SK-N-SH (cell line): Measurements from ENCODE around the gene ETNK2. TPM values are rescaled to one million over a fixed set of nuclear protein-coding genes. Genes with fewer than 3 reads are reported as not detected.

Source experiments
- CTCF ChIA-PET: fragments of 300-600, 350-600 bp; formaldehyde crosslinking; extraction: SDS; loops from one replicate; lab custom pipeline; 2021; lab: Yijun Ruan, JAX
- POLR2A ChIA-PET: fragments of 350-600 bp; sonication (Branson Sonifier 250); formaldehyde crosslinking; extraction: SDS; loops from one replicate; lab custom pipeline; 2020; ENCODE audit warnings: antibody characterized with exemption, inconsistent platforms; lab: Yijun Ruan, JAX
- DNase-seq: peaks from one replicate; pipeline ENCODE4 v3.0.0; 2012
- H2AFZ ChIP-seq: fragments of 200-600 bp; sonication (generic); 2 replicates; pipeline ENCODE4 v1.8.1; 2016; ENCODE audit warnings: antibody characterized with exemption, mild to moderate bottlenecking, low read depth
- H3F3A ChIP-seq: fragments of 200-600 bp; sonication (generic); replicated peaks from 2 replicates; pipeline ENCODE3; 2016; ENCODE audit warnings: antibody characterized with exemption, mild to moderate bottlenecking; ENCODE audit not compliant: insufficient read depth
- H3K27ac ChIP-seq, 2 experiments: fragments of 200-500 bp in 1 of 2; fragments of 200-600 bp in 1 of 2; sonication (Bioruptor generic) in 1 of 2; sonication (generic), shearing (Covaris generic) in 1 of 2; 2 replicates each; pipeline versions ENCODE4 v1.5.1 to v1.6.1; 2014 to 2016; ENCODE audit warnings: low read depth in 2 of 2, inconsistent platforms in 1 of 2, low read length in 1 of 2, mild to moderate bottlenecking in 1 of 2, mixed read lengths in 1 of 2
- H3K27me3 ChIP-seq: fragments of 200-600 bp; sonication (generic), shearing (Covaris generic); 2 replicates; pipeline ENCODE4 v1.6.1; 2016; ENCODE audit warnings: mixed run types; ENCODE audit not compliant: insufficient read depth
- H3K36me3 ChIP-seq, 2 experiments: fragments of 200-500 bp in 1 of 2; fragments of 200-600 bp in 1 of 2; sonication (Bioruptor generic) in 1 of 2; sonication (generic) in 1 of 2; replicated peaks in 1 of 2; 2 replicates each; pipeline versions ENCODE3 to v1.5.1; 2014 to 2016; ENCODE audit warnings: low read length in 1 of 2, mild to moderate bottlenecking in 1 of 2; ENCODE audit not compliant: insufficient read depth in 2 of 2, control insufficient read depth in 1 of 2
- H3K4me1 ChIP-seq, 2 experiments: fragments of 200-500 bp in 1 of 2; fragments of 200-600 bp in 1 of 2; sonication (Bioruptor generic) in 1 of 2; sonication (generic), shearing (Covaris generic) in 1 of 2; 2 replicates each; pipeline versions ENCODE4 v1.5.1 to v1.6.1; 2014 to 2016; ENCODE audit warnings: low read depth in 1 of 2, low read length in 1 of 2, mixed run types in 1 of 2; ENCODE audit not compliant: insufficient read depth in 2 of 2, control insufficient read depth in 1 of 2
- H3K4me2 ChIP-seq: fragments of 200-600 bp; sonication (generic), shearing (Covaris generic); 2 replicates; pipeline ENCODE4 v1.6.1; 2017; ENCODE audit warnings: mixed run types
- H3K4me3 ChIP-seq, 2 experiments: fragments of 200-500 bp in 1 of 2; fragments of 200-600 bp in 1 of 2; sonication (Bioruptor generic) in 1 of 2; sonication (generic), shearing (Covaris generic) in 1 of 2; 2 replicates each; pipeline versions ENCODE4 v1.5.1 to v1.8.1; 2014 to 2016; ENCODE audit warnings: low read depth in 2 of 2, inconsistent platforms in 1 of 2, low read length in 1 of 2, mild to moderate bottlenecking in 1 of 2, mixed read lengths in 1 of 2, moderate library complexity in 1 of 2
- H3K79me2 ChIP-seq: fragments of 200-600 bp; sonication (generic); 2 replicates; pipeline ENCODE4 v1.8.1; 2017; ENCODE audit warnings: mild to moderate bottlenecking; ENCODE audit not compliant: insufficient read depth
- H3K9ac ChIP-seq: fragments of 200-600 bp; sonication (generic); 2 replicates; pipeline ENCODE4 v1.6.1; 2017; ENCODE audit warnings: mixed run types
- H3K9me2 ChIP-seq: fragments of 200-600 bp; sonication (generic); 2 replicates; pipeline ENCODE4 v1.6.1; 2017; ENCODE audit warnings: mixed run types
- H3K9me3 ChIP-seq: fragments of 200-600 bp; sonication (generic); 2 replicates; pipeline ENCODE4 v1.6.1; 2017; ENCODE audit warnings: mixed run types, mild to moderate bottlenecking, moderate library complexity
- H4K20me1 ChIP-seq: fragments of 200-600 bp; sonication (generic); 2 replicates; pipeline ENCODE4 v1.6.1; 2017; ENCODE audit warnings: mild to moderate bottlenecking, mixed run types; ENCODE audit not compliant: insufficient read depth
- CHD2 ChIP-seq: fragments of 150-350 bp; IDR thresholded peaks from 2 replicates; pipeline ENCODE4 v1.6.1; 2018; ENCODE audit warnings: low read length; ENCODE audit not compliant: partially characterized antibody
- EP300 ChIP-seq, 2 experiments: IDR thresholded peaks; 2 replicates each; pipeline versions ENCODE4 v1.4.0 to v1.6.1; 2012; ENCODE audit warnings: borderline replicate concordance in 1 of 2, low read depth in 1 of 2, low read length in 1 of 2
- EZH2phosphoT487 ChIP-seq: fragments of 200-600 bp; sonication (generic); IDR thresholded peaks from 2 replicates; pipeline ENCODE4 v1.6.1; 2017; ENCODE audit warnings: low read depth, mixed run types, mild to moderate bottlenecking, antibody characterized with exemption, moderate library complexity, borderline replicate concordance
- FOSL2 ChIP-seq: IDR thresholded peaks from 2 replicates; pipeline ENCODE4 v1.4.0; 2012; ENCODE audit warnings: low read depth, mild to moderate bottlenecking, moderate library complexity, borderline replicate concordance
- GATA2 ChIP-seq: sonication (generic); formaldehyde crosslinking; IDR thresholded peaks from 2 replicates; pipeline ENCODE4 v1.5.0; 2020; ENCODE audit warnings: mild to moderate bottlenecking, missing genetic modification reagents
- MEF2A ChIP-seq: IDR thresholded peaks from 2 replicates; pipeline ENCODE4 v1.4.0; 2012; ENCODE audit warnings: low read depth, borderline replicate concordance
- POLR2AphosphoS5 ChIP-seq: IDR thresholded peaks from 2 replicates; pipeline ENCODE4 v1.6.1; 2012; ENCODE audit warnings: low read depth, low read length
- RAD21 ChIP-seq: IDR thresholded peaks from 2 replicates; pipeline ENCODE4 v1.6.1; 2012; ENCODE audit warnings: mild to moderate bottlenecking, low read length
- RFX5 ChIP-seq: IDR thresholded peaks from 2 replicates; pipeline ENCODE4 v1.6.1; 2012; ENCODE audit warnings: mild to moderate bottlenecking, improper control_type of control experiment, low read length
- SIN3A ChIP-seq: IDR thresholded peaks from 2 replicates; pipeline ENCODE4 v1.6.1; 2012; ENCODE audit warnings: low read depth, mild to moderate bottlenecking, low read length, moderate library complexity, borderline replicate concordance
- TAF1 ChIP-seq: IDR thresholded peaks from 2 replicates; pipeline ENCODE4 v1.6.1; 2012; ENCODE audit warnings: low read depth, mild to moderate bottlenecking, low read length, moderate library complexity, borderline replicate concordance
- USF2 ChIP-seq: fragments of 150-350 bp; IDR thresholded peaks from 2 replicates; pipeline ENCODE4 v1.6.1; 2017; ENCODE audit warnings: antibody characterized with exemption, low read length, low read depth, borderline replicate concordance
- YY1 ChIP-seq: IDR thresholded peaks from 2 replicates; pipeline ENCODE4 v1.4.0; 2012; ENCODE audit warnings: low read depth, mild to moderate bottlenecking
- ZBTB33 ChIP-seq: IDR thresholded peaks from 2 replicates; pipeline ENCODE4 v1.4.0; 2012; ENCODE audit warnings: low read depth, borderline replicate concordance
- WGBS: methylation state at CpG from one replicate; pipeline ENCODE4 v1.1.6; 2017; ENCODE audit warnings: low lambda C conversion rate; 5-methylcytosine and 5-hydroxymethylcytosine counted together
- polyA plus RNA-seq, 3 experiments: library from polyadenylated mRNA; depleted of rRNA; stranded (reverse); fragments of >200 nt; gene quantifications; 2 replicates each; pipeline ENCODE4 v1.2.3, GENCODE V29; 2012
- TF ChIP-seq, protein P1 (sequence below): fragments of 200-600 bp; sonication (generic); IDR thresholded peaks from 2 replicates; pipeline ENCODE4 v1.6.1; 2017; ENCODE audit warnings: antibody characterized with exemption, mild to moderate bottlenecking, moderate library complexity
- TF ChIP-seq, protein P2 (sequence below): IDR thresholded peaks from 2 replicates; pipeline ENCODE4 v1.4.0; 2012; ENCODE audit warnings: low read depth
- TF ChIP-seq, protein P3 (sequence below): IDR thresholded peaks from 2 replicates; pipeline ENCODE4 v1.4.0; 2012; ENCODE audit warnings: low read depth, borderline replicate concordance

ETNK2 gene
- polyA plus RNA-seq, 1 of the 3 experiments (the other 2 are of a cell fraction) = 16.1 TPM

GRCh38 chr1:204181116-204181515 lies 29.3 kb upstream of the ETNK2 start:
- Histone ChIP-seq H3K4me3 (no peak overlapping the region), H3K9me2 (no peaks in the 10 kb centered on the region), H3K4me1 (no peaks in the 10 kb centered on the region), H3K9me3 (no peaks in the 10 kb centered on the region), H3K27me3 (no peaks in the 10 kb centered on the region; the same call in 1 of the 2 replicates), H3K4me2 (no peak overlapping the region), H3K27ac (no peak overlapping the region), H4K20me1 (no peaks in the 10 kb centered on the region), H3K9ac (no peak overlapping the region), H2AFZ (no peak overlapping the region), H3F3A (no peaks in the 10 kb centered on the region), H3K36me3 (no peaks in the 10 kb centered on the region), H3K79me2 (no peaks in the 10 kb centered on the region)
- TF ChIP-seq SIN3A = no peak
- TF ChIP-seq GATA2 (CRISPR knock-in tag) = no peak
- no peak for TF ChIP-seq MEF2A
- no peak for TF ChIP-seq TAF1
- no peak for TF ChIP-seq USF2
- TF ChIP-seq, protein P1, sequence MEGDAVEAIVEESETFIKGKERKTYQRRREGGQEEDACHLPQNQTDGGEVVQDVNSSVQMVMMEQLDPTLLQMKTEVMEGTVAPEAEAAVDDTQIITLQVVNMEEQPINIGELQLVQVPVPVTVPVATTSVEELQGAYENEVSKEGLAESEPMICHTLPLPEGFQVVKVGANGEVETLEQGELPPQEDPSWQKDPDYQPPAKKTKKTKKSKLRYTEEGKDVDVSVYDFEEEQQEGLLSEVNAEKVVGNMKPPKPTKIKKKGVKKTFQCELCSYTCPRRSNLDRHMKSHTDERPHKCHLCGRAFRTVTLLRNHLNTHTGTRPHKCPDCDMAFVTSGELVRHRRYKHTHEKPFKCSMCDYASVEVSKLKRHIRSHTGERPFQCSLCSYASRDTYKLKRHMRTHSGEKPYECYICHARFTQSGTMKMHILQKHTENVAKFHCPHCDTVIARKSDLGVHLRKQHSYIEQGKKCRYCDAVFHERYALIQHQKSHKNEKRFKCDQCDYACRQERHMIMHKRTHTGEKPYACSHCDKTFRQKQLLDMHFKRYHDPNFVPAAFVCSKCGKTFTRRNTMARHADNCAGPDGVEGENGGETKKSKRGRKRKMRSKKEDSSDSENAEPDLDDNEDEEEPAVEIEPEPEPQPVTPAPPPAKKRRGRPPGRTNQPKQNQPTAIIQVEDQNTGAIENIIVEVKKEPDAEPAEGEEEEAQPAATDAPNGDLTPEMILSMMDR = no peak
- no peak for TF ChIP-seq EP300 (IDR thresholded peaks at IDR 0.05; ENCODE audit: borderline replicate concordance in 1 of 2, low read depth in 1 of 2, low read length in 1 of 2)
- no peak for TF ChIP-seq YY1
- no peak for TF ChIP-seq FOSL2
- no peak for TF ChIP-seq EZH2phosphoT487
- TF ChIP-seq, protein P2, sequence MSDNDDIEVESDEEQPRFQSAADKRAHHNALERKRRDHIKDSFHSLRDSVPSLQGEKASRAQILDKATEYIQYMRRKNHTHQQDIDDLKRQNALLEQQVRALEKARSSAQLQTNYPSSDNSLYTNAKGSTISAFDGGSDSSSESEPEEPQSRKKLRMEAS = no peak
- no peak for TF ChIP-seq RFX5
- no peak for TF ChIP-seq POLR2AphosphoS5
- no peak for TF ChIP-seq CHD2
- POLR2A ChIA-PET = no interaction called here
- CTCF ChIA-PET = interaction anchor here (0.6 to 1.8 kb wide), 2 partner anchors 183 to 1055 kb away, joined by 3 to 9 read pairs; no protein-coding TSS in a partner anchor
- WGBS = 7% methylated on average over 1 of the region's 1 CpG
- no peak for DNase-seq

- no peak overlapping the region for H3K4me2 ChIP-seq
- WGBS = 59% methylated on average over 6 of the region's 6 CpGs
- no peak overlapping the region for H3K9ac ChIP-seq
- H3K36me3 ChIP-seq = no peaks in the 10 kb centered on the region
- H3K79me2 ChIP-seq = no peaks in the 10 kb centered on the region
- TF ChIP-seq, protein P3, sequence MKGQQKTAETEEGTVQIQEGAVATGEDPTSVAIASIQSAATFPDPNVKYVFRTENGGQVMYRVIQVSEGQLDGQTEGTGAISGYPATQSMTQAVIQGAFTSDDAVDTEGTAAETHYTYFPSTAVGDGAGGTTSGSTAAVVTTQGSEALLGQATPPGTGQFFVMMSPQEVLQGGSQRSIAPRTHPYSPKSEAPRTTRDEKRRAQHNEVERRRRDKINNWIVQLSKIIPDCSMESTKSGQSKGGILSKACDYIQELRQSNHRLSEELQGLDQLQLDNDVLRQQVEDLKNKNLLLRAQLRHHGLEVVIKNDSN = no peak
- no peak for TF ChIP-seq ZBTB33
- no peak for TF ChIP-seq RAD21
- H2AFZ ChIP-seq = no peak overlapping the region
- no peak for DNase-seq
- H3K4me3 ChIP-seq = no peak overlapping the region
- H3K9me2 ChIP-seq = no peaks in the 10 kb centered on the region
- H4K20me1 ChIP-seq = no peaks in the 10 kb centered on the region
- CTCF ChIA-PET = interaction anchor here (1.1 to 1.8 kb wide), 4 partner anchors 16 to 309 kb away, joined by 3 to 13 read pairs (median 6); no protein-coding TSS in a partner anchor
- H3K27ac ChIP-seq = no peak overlapping the region
- H3K27me3 ChIP-seq = no peaks in the 10 kb centered on the region; the same call in 1 of the 2 replicates
- H3F3A ChIP-seq = no peaks in the 10 kb centered on the region
- H3K4me1 ChIP-seq = no peaks in the 10 kb centered on the region
- H3K9me3 ChIP-seq = no peaks in the 10 kb centered on the region
- POLR2A ChIA-PET = no interaction called here
Observed at GRCh38 chr1:204180133-204180532, 28.3 kb upstream of the ETNK2 start.
